Mesendoderm (in vitro differentiated cells): ENCODE data around the gene SULF2.

Experiments used
- DNase-seq: peaks from one replicate; pipeline ENCODE4 v3.0.0; 2013
- H2AK5ac ChIP-seq: 2 replicates; pipeline ENCODE4 v1.6.1; 2013; ENCODE audit warnings: low read length, inconsistent platforms
- H2BK120ac ChIP-seq: 2 replicates; pipeline ENCODE4 v1.6.1; 2013; ENCODE audit warnings: low read depth, mild to moderate bottlenecking, low read length, moderate library complexity, mixed read lengths
- H2BK15ac ChIP-seq: replicated peaks from 2 replicates; pipeline ENCODE4 v1.6.1; 2013; ENCODE audit warnings: low read depth, mild to moderate bottlenecking, moderate library complexity
- H2BK5ac ChIP-seq: 2 replicates; pipeline ENCODE4 v1.6.1; 2013; ENCODE audit warnings: low read length, inconsistent platforms
- H3K18ac ChIP-seq: 2 replicates; pipeline ENCODE4 v1.6.1; 2013; ENCODE audit warnings: mild to moderate bottlenecking, low read length, mixed read lengths
- H3K23ac ChIP-seq: one replicate; pipeline ENCODE4 v1.6.1; 2013; ENCODE audit warnings: low read length
- H3K27ac ChIP-seq: 2 replicates; pipeline ENCODE4 v1.5.1; 2013; ENCODE audit warnings: low read depth, mild to moderate bottlenecking, inconsistent platforms, low read length, moderate library complexity
- H3K27me3 ChIP-seq: 2 replicates; pipeline ENCODE4 v1.6.1; 2013; ENCODE audit warnings: low read length, control low read depth, mild to moderate bottlenecking, inconsistent platforms; ENCODE audit not compliant: insufficient read depth, poor library complexity
- H3K36me3 ChIP-seq: 2 replicates; pipeline ENCODE4 v1.6.1; 2013; ENCODE audit warnings: low read length, inconsistent platforms; ENCODE audit not compliant: control insufficient read depth, insufficient read depth
- H3K4ac ChIP-seq: one replicate; pipeline ENCODE4 v1.6.1; 2013; ENCODE audit warnings: low read depth, mild to moderate bottlenecking, low read length, moderate library complexity
- H3K4me1 ChIP-seq: 2 replicates; pipeline ENCODE4 v1.6.1; 2013; ENCODE audit warnings: low read depth, low read length, inconsistent platforms; ENCODE audit not compliant: control insufficient read depth
- H3K4me2 ChIP-seq: 2 replicates; pipeline ENCODE4 v1.6.1; 2013; ENCODE audit warnings: low read length
- H3K4me3 ChIP-seq: 2 replicates; pipeline ENCODE4 v1.5.1; 2013; ENCODE audit warnings: mild to moderate bottlenecking, low read length
- H3K56ac ChIP-seq: one replicate; pipeline ENCODE4 v1.6.1; 2013; ENCODE audit warnings: low read length
- H3K79me1 ChIP-seq: 2 replicates; pipeline ENCODE4 v1.6.1; 2013; ENCODE audit warnings: low read length, inconsistent platforms
- H3K79me2 ChIP-seq: 2 replicates; pipeline ENCODE4 v1.6.1; 2013; ENCODE audit warnings: mild to moderate bottlenecking, low read length; ENCODE audit not compliant: control insufficient read depth, insufficient read depth
- H3K9ac ChIP-seq: 2 replicates; pipeline ENCODE4 v1.6.1; 2013; ENCODE audit warnings: low read length, inconsistent platforms
- H4K5ac ChIP-seq: one replicate; pipeline ENCODE4 v1.6.1; 2013; ENCODE audit warnings: low read length
- H4K8ac ChIP-seq: one replicate; pipeline ENCODE4 v1.6.1; 2013; ENCODE audit warnings: low read depth, mild to moderate bottlenecking, control low read depth, low read length, moderate library complexity
- WGBS: extraction: QIAGEN DNeasy Blood & Tissue Kit; methylation state at CpG from one replicate; pipeline ENCODE4 v1.1.7; 2013; ENCODE audit warnings: low lambda C conversion rate, missing lambda C conversion rate; ENCODE audit not compliant: insufficient coverage; ENCODE audit errors: extremely low coverage; 5-methylcytosine and 5-hydroxymethylcytosine counted together

Gene SULF2

DNA sequence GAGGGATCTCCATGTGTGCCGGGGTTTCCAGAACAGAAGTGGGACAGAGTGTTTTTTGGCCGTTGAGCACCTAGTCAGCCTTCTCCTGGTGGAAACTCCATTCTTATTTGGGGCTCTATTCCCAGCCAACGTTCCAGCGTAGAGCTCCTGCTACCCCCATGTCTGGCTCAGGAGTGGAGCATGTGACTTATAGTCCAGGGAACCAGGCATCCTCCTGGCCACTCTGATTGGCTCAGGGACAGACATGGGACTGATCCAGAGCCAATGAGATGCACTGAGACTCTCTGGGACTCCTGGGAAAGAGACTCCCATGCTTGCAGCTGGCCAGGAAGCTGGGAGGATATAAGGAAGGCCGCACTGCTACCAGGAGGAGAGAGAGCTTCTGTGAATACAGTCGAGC is 87.1 kb downstream of the SULF2 start:
- Histone ChIP-seq H3K4ac (no peak overlapping the region), H2BK5ac (no peak overlapping the region), H3K18ac (no peak overlapping the region), H3K79me2 (no peaks in the 10 kb centered on the region), H2BK15ac (no peak overlapping the region), H3K9ac (no peak overlapping the region), H3K27ac (no peak overlapping the region), H2BK120ac (no peak overlapping the region), H3K79me1 (no peaks in the 10 kb centered on the region), H3K56ac (no peak overlapping the region), H4K5ac (no peak overlapping the region), H3K4me1 (no peaks in the 10 kb centered on the region), H3K23ac (no peak overlapping the region), H3K4me3 (no peak overlapping the region), H3K27me3 (no peaks in the 10 kb centered on the region), H3K36me3 (no peaks in the 10 kb centered on the region), H3K4me2 (no peak overlapping the region), H2AK5ac (no peak overlapping the region), H4K8ac (no peak overlapping the region)
- WGBS: no CpG with 5 or more reads among the region's 6 CpGs
- DNase-seq: no peak

GRCh38 chr20:47696856-47697255 is 88.4 kb downstream of the SULF2 start:
- Histone ChIP-seq H3K27ac (no peak overlapping the region), H3K79me2 (no peaks in the 10 kb centered on the region), H2AK5ac (no peak overlapping the region), H3K4me2 (no peak overlapping the region), H3K18ac (no peak overlapping the region), H2BK5ac (no peak overlapping the region), H3K4ac (no peak overlapping the region), H4K5ac (no peak overlapping the region), H3K4me1 (no peaks in the 10 kb centered on the region), H3K79me1 (no peaks in the 10 kb centered on the region), H3K9ac (no peak overlapping the region), H3K23ac (no peak overlapping the region), H4K8ac (no peak overlapping the region), H2BK15ac (no peak overlapping the region), H3K36me3 (no peaks in the 10 kb centered on the region), H3K27me3 (no peaks in the 10 kb centered on the region), H3K56ac (no peak overlapping the region), H2BK120ac (no peak overlapping the region), H3K4me3 (no peak overlapping the region)
- DNase-seq: no peak
- WGBS: no CpG with 5 or more reads among the region's 11 CpGs

- Histone ChIP-seq H2BK120ac (no peak overlapping the region), H3K27ac (no peak overlapping the region), H3K18ac (no peak overlapping the region), H3K56ac (no peak overlapping the region), H3K4me2 (no peak overlapping the region), H2AK5ac (no peak overlapping the region), H2BK5ac (no peak overlapping the region), H4K5ac (no peak overlapping the region), H3K36me3 (no peaks in the 10 kb centered on the region), H2BK15ac (no peak overlapping the region), H3K79me2 (no peaks in the 10 kb centered on the region), H4K8ac (no peak overlapping the region), H3K27me3 (no peaks in the 10 kb centered on the region), H3K23ac (no peak overlapping the region), H3K4ac (no peak overlapping the region), H3K79me1 (no peaks in the 10 kb centered on the region), H3K4me1 (no peaks in the 10 kb centered on the region), H3K4me3 (no peak overlapping the region), H3K9ac (no peak overlapping the region)
- DNase-seq: no peak
- no CpG with 5 or more reads among the region's 21 CpGs for WGBS
Measured at GRCh38 chr20:47694021-47694818, 91.1 kb downstream of the SULF2 start.

DNA sequence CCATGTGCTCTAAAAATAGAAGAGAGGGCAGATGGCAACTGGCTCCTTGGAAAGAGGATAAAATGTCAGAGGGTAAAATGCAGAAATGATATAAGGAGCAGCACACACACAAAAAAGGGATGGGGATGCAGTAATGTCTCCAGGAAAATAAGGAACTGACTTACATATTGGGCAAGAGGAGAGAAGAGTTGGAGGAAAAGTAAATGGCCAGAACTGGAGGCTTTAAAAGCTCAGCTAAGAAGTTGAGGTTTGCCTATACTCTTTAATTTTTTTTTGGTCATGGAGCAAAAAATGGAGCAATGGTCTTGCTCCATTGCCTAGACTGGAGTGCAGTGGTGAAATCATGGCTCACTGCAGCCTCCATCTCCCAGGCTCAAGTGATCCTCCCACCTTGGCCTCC is 93.7 kb downstream of the SULF2 start:
- Histone ChIP-seq H3K4ac (no peak overlapping the region), H3K36me3 (no peaks in the 10 kb centered on the region), H3K4me3 (no peak overlapping the region), H3K18ac (no peak overlapping the region), H3K79me2 (no peaks in the 10 kb centered on the region), H3K27me3 (no peaks in the 10 kb centered on the region), H3K4me1 (no peaks in the 10 kb centered on the region), H2BK15ac (no peak overlapping the region), H2BK5ac (no peak overlapping the region), H2AK5ac (no peak overlapping the region), H4K8ac (no peak overlapping the region), H3K79me1 (no peaks in the 10 kb centered on the region), H2BK120ac (no peak overlapping the region), H3K23ac (no peak overlapping the region), H3K56ac (no peak overlapping the region), H3K9ac (no peak overlapping the region), H3K4me2 (no peak overlapping the region), H4K5ac (no peak overlapping the region), H3K27ac (no peak overlapping the region)
- DNase-seq: peak; percentile 67

- no CpG with 5 or more reads among the region's 1 CpG for WGBS
- DNase-seq: no peak
- no peak overlapping the region for H4K5ac ChIP-seq
Measured at GRCh38 chr20:47689731-47690130, 95.5 kb downstream of the SULF2 start.

More at GRCh38 chr20:47689731-47690130, 95.5 kb downstream of the SULF2 start:
- Histone ChIP-seq H3K27ac (no peak overlapping the region), H3K9ac (no peak overlapping the region), H2BK120ac (no peak overlapping the region), H3K27me3 (no peaks in the 10 kb centered on the region), H3K4me3 (no peak overlapping the region), H3K18ac (no peak overlapping the region), H2AK5ac (no peak overlapping the region), H3K36me3 (no peaks in the 10 kb centered on the region), H2BK5ac (no peak overlapping the region), H2BK15ac (no peak overlapping the region), H3K4me1 (no peaks in the 10 kb centered on the region), H3K4me2 (no peak overlapping the region), H3K56ac (no peak overlapping the region), H3K4ac (no peak overlapping the region), H3K23ac (no peak overlapping the region), H3K79me2 (no peaks in the 10 kb centered on the region), H3K79me1 (no peaks in the 10 kb centered on the region), H4K8ac (no peak overlapping the region)
